ENCODE results near the gene ATP6V0D1. TPM values are rescaled to one million over a fixed set of nuclear protein-coding genes. Genes with fewer than 3 reads are reported as not detected.
"Not testable (repeated sequence)": the region's sequence is repeated elsewhere in the genome, so short reads cannot be mapped to it uniquely, and the experiment has no call there.

ATP6V0D1 gene
- total and polyA plus RNA-seq, 7 donors, result 60.2 to 104 (median 85.3) TPM

- Histone ChIP-seq H3K9me3 (no peaks in the 10 kb centered on the region), H3K36me3 (ENCODE audit: insufficient read depth in 1 of 2, low read depth in 1 of 2) (no peaks in the 10 kb centered on the region), H3K4me3 (no peak overlapping the region), H3K4me1 (peaks cover 7% of the 10 kb centered on the region), H3K27me3 (ENCODE audit: insufficient read depth in 3 of 3, low read length in 2 of 3) (no peaks in the 10 kb centered on the region), H3K27ac (no peak overlapping the region)
- no peak for DNase-seq
- ATAC-seq, result no peak
- intact Hi-C loops (cut with DNase I), result loop anchor here (5.0 to 10.0 kb wide), 3 partner anchors 47 to 165 kb away; no protein-coding TSS in a partner anchor
- TF ChIP-seq CTCF (IDR thresholded peaks at IDR 0.05), result no peak
- 87 to 91% (median 90%) methylated on average over 3 of the region's 3 CpGs for WGBS, 3 donors
Observed at GRCh38 chr16:67419502-67419901, 61.5 kb downstream of the ATP6V0D1 start.

GRCh38 chr16:67417333-67418061 lies 63.5 kb downstream of the ATP6V0D1 start:
- Histone ChIP-seq H3K4me1 (peaks cover 23% of the 10 kb centered on the region), H3K27me3 (ENCODE audit: insufficient read depth in 3 of 3, low read length in 2 of 3) (no peaks in the 10 kb centered on the region), H3K9me3 (no peaks in the 10 kb centered on the region), H3K27ac (no peak overlapping the region), H3K36me3 (ENCODE audit: insufficient read depth in 1 of 2, low read depth in 1 of 2) (no peaks in the 10 kb centered on the region), H3K4me3 (no peak overlapping the region)
- intact Hi-C loops (cut with DNase I), result loop anchor here (2.0 to 10.0 kb wide), 4 partner anchors 45 to 163 kb away; no protein-coding TSS in a partner anchor
- 89 to 95% (median 91%) methylated on average over 2 of the region's 2 CpGs for WGBS, 3 donors
- ATAC-seq (no peak), DNase-seq (no peak)
- no peak for TF ChIP-seq CTCF (IDR thresholded peaks at IDR 0.05)

- ATAC-seq (peak; percentile 96 to 99 (median 98)), DNase-seq (peak; percentile 83 to 87)
- Histone ChIP-seq H3K4me1 (peaks cover 23% of the 10 kb centered on the region), H3K9me3 (no peaks in the 10 kb centered on the region), H3K27me3 (ENCODE audit: insufficient read depth in 3 of 3, low read length in 2 of 3) (no peaks in the 10 kb centered on the region), H3K36me3 (ENCODE audit: insufficient read depth in 1 of 2, low read depth in 1 of 2) (no peaks in the 10 kb centered on the region), H3K4me3 (peak within 1 kb of the TSS; percentile 97), H3K27ac (peak within 1 kb of the TSS; percentile 82)
- intact Hi-C loops (cut with DNase I), result loop anchor here (2.0 to 10.0 kb wide), 4 partner anchors 44 to 161 kb away; no protein-coding TSS in a partner anchor
- 1 to 3% (median 2%) methylated on average over 56 to 73 of the region's 73 CpGs for WGBS, 3 donors
- TF ChIP-seq CTCF (IDR thresholded peaks at IDR 0.05), result peak; percentile 58
Observed at GRCh38 chr16:67415872-67416793, 64.8 kb downstream of the ATP6V0D1 start, which contains the start of gene ZDHHC1. ZDHHC1 (minus strand) TSS chr16:67416477; CDS start chr16:67407775, 8,702 bp downstream.

- H3K36me3 ChIP-seq (ENCODE audit: insufficient read depth in 1 of 2, low read depth in 1 of 2); H3K9me3 ChIP-seq; H3K27me3 ChIP-seq (ENCODE audit: insufficient read depth in 3 of 3, low read length in 2 of 3); ATAC-seq; H3K27ac ChIP-seq: not testable (repeated sequence)
- H3K4me3 ChIP-seq, result peak overlapping the region; percentile 97
- DNase-seq, result peak in 1 of 2 donors; percentile 46
- H3K4me1 ChIP-seq, result peaks cover 23% of the 10 kb centered on the region
- 83 to 91% (median 89%) methylated on average over 19 of the region's 19 CpGs for WGBS, 3 donors
- intact Hi-C loops (cut with DNase I), result loop anchor here (5.0 to 10.0 kb wide), 3 partner anchors 43 to 161 kb away; no protein-coding TSS in a partner anchor
Observed at GRCh38 chr16:67415421-67415820, 65.5 kb downstream of the ATP6V0D1 start.

Measured in psoas muscle (tissue), 8 donors.